PC-3 (cell line): ENCODE measurements around the gene CNTNAP5.

ENCODE experiments used
- CTCF ChIP-seq: fragments of 300-600 bp; sonication (generic); conservative IDR thresholded peaks from 2 replicates; pipeline ENCODE4 v1.5.1; 2017; ENCODE audit warnings: antibody characterized with exemption, low read depth, mild to moderate bottlenecking, low read length
- EZH2 ChIP-seq: fragments of 300-600 bp; sonication (generic); IDR thresholded peaks from one replicate; pipeline ENCODE4 v1.6.1; 2017; ENCODE audit warnings: antibody characterized with exemption, mild to moderate bottlenecking, low read length; ENCODE audit not compliant: unreplicated experiment
- EZH2phosphoT487 ChIP-seq: fragments of 300-600 bp; sonication (generic); IDR thresholded peaks from 2 replicates; pipeline ENCODE4 v1.6.1; 2018; ENCODE audit warnings: mild to moderate bottlenecking, antibody characterized with exemption, low read length, borderline replicate concordance

GRCh38 chr2:124476291-124476690 lies 451.2 kb downstream of the CNTNAP5 start:
- TF ChIP-seq EZH2 (no peak), CTCF (no peak), EZH2phosphoT487 (no peak)
